ENCODE measurements around the gene ELMO1.

GRCh38 chr7:37442268-37442667, 6.4 kb downstream of the ELMO1 start:
- TF ChIP-seq, protein P1, sequence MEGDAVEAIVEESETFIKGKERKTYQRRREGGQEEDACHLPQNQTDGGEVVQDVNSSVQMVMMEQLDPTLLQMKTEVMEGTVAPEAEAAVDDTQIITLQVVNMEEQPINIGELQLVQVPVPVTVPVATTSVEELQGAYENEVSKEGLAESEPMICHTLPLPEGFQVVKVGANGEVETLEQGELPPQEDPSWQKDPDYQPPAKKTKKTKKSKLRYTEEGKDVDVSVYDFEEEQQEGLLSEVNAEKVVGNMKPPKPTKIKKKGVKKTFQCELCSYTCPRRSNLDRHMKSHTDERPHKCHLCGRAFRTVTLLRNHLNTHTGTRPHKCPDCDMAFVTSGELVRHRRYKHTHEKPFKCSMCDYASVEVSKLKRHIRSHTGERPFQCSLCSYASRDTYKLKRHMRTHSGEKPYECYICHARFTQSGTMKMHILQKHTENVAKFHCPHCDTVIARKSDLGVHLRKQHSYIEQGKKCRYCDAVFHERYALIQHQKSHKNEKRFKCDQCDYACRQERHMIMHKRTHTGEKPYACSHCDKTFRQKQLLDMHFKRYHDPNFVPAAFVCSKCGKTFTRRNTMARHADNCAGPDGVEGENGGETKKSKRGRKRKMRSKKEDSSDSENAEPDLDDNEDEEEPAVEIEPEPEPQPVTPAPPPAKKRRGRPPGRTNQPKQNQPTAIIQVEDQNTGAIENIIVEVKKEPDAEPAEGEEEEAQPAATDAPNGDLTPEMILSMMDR (IDR thresholded peaks at IDR 0.05 in 8 of 11, conservative IDR thresholded peaks at IDR 0.05 in 3 of 11) = no peak
- TF ChIP-seq POLR2A (IDR thresholded peaks at IDR 0.05) (no peak), POLR2AphosphoS5 (IDR thresholded peaks at IDR 0.05) (no peak)

Measured in spleen (tissue), 7 donors.